ENCODE data around the gene PRKAB2.

- TF ChIP-seq EZH2 (IDR thresholded peaks at IDR 0.05; ENCODE audit: low read depth) = no peak
- TF ChIP-seq, protein P1, sequence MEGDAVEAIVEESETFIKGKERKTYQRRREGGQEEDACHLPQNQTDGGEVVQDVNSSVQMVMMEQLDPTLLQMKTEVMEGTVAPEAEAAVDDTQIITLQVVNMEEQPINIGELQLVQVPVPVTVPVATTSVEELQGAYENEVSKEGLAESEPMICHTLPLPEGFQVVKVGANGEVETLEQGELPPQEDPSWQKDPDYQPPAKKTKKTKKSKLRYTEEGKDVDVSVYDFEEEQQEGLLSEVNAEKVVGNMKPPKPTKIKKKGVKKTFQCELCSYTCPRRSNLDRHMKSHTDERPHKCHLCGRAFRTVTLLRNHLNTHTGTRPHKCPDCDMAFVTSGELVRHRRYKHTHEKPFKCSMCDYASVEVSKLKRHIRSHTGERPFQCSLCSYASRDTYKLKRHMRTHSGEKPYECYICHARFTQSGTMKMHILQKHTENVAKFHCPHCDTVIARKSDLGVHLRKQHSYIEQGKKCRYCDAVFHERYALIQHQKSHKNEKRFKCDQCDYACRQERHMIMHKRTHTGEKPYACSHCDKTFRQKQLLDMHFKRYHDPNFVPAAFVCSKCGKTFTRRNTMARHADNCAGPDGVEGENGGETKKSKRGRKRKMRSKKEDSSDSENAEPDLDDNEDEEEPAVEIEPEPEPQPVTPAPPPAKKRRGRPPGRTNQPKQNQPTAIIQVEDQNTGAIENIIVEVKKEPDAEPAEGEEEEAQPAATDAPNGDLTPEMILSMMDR (conservative IDR thresholded peaks at IDR 0.05) = no peak
Measured at GRCh38 chr1:147167365-147167764, 4.9 kb downstream of the PRKAB2 start.

Data from PC-9 (cell line).